Measurements from ENCODE around the gene NAPSA. TPM values are rescaled to one million over a fixed set of nuclear protein-coding genes. Genes with fewer than 3 reads are reported as not detected.

Gene NAPSA
- polyA plus RNA-seq, 1 of the 3 experiments (the other 2 are of a cell fraction): 0.43 TPM

DNA sequence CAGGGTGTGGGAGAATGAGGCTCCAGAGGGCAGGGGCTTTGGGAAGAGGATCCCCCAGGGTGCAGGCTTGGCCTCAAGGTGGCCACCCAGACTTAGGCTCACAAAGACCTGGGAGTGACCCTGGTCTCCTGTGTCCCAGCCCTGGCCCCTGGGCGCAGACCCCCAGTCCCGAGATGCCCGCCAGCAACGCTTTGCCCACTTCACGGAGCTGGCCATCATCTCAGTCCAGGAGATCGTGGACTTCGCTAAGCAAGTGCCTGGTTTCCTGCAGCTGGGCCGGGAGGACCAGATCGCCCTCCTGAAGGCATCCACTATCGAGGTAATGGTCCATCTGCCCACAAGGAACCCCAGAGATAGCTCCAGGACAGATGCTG is 13.4 kb upstream of the NAPSA start:
- H3F3A ChIP-seq (replicated peaks; ENCODE audit: insufficient read depth): peaks cover 29% of the 10 kb centered on the region
- peaks cover 6% of the 10 kb centered on the region for H3K79me2 ChIP-seq (ENCODE audit: insufficient read depth)
- POLR2A ChIA-PET: no interaction called here
- CTCF ChIA-PET: interaction anchor here (1.1 to 1.4 kb wide), 2 partner anchors 22 to 82 kb away, joined by 3 read pairs; no protein-coding TSS in a partner anchor
- H3K27ac ChIP-seq (ENCODE audit: low read depth in 2 of 2, low read length in 1 of 2): no peak overlapping the region
- no peaks in the 10 kb centered on the region for H3K27me3 ChIP-seq (ENCODE audit: insufficient read depth)
- H3K36me3 ChIP-seq (replicated peaks in 1 of 2; ENCODE audit: control insufficient read depth in 1 of 2, insufficient read depth in 2 of 2, low read length in 1 of 2): peaks cover 17 to 60% of the 10 kb centered on the region in 2 experiments
- peaks cover 17% of the 10 kb centered on the region for H4K20me1 ChIP-seq (ENCODE audit: insufficient read depth)
- peaks cover 0 to 6% of the 10 kb centered on the region in 2 experiments; a peak in 2 of 4 replicates for H3K4me1 ChIP-seq (ENCODE audit: control insufficient read depth in 1 of 2, insufficient read depth in 2 of 2, low read depth in 1 of 2, low read length in 1 of 2)
- no peak overlapping the region for H3K4me2 ChIP-seq
- no peaks in the 10 kb centered on the region for H3K9me2 ChIP-seq
- no peak overlapping the region for H2AFZ ChIP-seq (ENCODE audit: low read depth)
- DNase-seq: no peak
- TF ChIP-seq NFIC (IDR thresholded peaks at IDR 0.05; ENCODE audit: borderline replicate concordance): no peak
- TF ChIP-seq, protein P1, sequence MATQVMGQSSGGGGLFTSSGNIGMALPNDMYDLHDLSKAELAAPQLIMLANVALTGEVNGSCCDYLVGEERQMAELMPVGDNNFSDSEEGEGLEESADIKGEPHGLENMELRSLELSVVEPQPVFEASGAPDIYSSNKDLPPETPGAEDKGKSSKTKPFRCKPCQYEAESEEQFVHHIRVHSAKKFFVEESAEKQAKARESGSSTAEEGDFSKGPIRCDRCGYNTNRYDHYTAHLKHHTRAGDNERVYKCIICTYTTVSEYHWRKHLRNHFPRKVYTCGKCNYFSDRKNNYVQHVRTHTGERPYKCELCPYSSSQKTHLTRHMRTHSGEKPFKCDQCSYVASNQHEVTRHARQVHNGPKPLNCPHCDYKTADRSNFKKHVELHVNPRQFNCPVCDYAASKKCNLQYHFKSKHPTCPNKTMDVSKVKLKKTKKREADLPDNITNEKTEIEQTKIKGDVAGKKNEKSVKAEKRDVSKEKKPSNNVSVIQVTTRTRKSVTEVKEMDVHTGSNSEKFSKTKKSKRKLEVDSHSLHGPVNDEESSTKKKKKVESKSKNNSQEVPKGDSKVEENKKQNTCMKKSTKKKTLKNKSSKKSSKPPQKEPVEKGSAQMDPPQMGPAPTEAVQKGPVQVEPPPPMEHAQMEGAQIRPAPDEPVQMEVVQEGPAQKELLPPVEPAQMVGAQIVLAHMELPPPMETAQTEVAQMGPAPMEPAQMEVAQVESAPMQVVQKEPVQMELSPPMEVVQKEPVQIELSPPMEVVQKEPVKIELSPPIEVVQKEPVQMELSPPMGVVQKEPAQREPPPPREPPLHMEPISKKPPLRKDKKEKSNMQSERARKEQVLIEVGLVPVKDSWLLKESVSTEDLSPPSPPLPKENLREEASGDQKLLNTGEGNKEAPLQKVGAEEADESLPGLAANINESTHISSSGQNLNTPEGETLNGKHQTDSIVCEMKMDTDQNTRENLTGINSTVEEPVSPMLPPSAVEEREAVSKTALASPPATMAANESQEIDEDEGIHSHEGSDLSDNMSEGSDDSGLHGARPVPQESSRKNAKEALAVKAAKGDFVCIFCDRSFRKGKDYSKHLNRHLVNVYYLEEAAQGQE (IDR thresholded peaks at IDR 0.05; ENCODE audit: low read depth, low read length): no peak
- TF ChIP-seq, protein P2, sequence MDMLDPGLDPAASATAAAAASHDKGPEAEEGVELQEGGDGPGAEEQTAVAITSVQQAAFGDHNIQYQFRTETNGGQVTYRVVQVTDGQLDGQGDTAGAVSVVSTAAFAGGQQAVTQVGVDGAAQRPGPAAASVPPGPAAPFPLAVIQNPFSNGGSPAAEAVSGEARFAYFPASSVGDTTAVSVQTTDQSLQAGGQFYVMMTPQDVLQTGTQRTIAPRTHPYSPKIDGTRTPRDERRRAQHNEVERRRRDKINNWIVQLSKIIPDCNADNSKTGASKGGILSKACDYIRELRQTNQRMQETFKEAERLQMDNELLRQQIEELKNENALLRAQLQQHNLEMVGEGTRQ (IDR thresholded peaks at IDR 0.05; ENCODE audit: borderline replicate concordance, low read depth, low read length): no peak
- TF ChIP-seq, protein P3, sequence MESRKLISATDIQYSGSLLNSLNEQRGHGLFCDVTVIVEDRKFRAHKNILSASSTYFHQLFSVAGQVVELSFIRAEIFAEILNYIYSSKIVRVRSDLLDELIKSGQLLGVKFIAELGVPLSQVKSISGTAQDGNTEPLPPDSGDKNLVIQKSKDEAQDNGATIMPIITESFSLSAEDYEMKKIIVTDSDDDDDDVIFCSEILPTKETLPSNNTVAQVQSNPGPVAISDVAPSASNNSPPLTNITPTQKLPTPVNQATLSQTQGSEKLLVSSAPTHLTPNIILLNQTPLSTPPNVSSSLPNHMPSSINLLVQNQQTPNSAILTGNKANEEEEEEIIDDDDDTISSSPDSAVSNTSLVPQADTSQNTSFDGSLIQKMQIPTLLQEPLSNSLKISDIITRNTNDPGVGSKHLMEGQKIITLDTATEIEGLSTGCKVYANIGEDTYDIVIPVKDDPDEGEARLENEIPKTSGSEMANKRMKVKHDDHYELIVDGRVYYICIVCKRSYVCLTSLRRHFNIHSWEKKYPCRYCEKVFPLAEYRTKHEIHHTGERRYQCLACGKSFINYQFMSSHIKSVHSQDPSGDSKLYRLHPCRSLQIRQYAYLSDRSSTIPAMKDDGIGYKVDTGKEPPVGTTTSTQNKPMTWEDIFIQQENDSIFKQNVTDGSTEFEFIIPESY (IDR thresholded peaks at IDR 0.05; ENCODE audit: borderline replicate concordance, low read depth): no peak
- TF ChIP-seq RAD21 (IDR thresholded peaks at IDR 0.05; ENCODE audit: low read length): no peak
- TF ChIP-seq FOSL2 (IDR thresholded peaks at IDR 0.05; ENCODE audit: borderline replicate concordance, low read depth): no peak
- TF ChIP-seq, protein P4, sequence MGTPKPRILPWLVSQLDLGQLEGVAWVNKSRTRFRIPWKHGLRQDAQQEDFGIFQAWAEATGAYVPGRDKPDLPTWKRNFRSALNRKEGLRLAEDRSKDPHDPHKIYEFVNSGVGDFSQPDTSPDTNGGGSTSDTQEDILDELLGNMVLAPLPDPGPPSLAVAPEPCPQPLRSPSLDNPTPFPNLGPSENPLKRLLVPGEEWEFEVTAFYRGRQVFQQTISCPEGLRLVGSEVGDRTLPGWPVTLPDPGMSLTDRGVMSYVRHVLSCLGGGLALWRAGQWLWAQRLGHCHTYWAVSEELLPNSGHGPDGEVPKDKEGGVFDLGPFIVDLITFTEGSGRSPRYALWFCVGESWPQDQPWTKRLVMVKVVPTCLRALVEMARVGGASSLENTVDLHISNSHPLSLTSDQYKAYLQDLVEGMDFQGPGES (IDR thresholded peaks at IDR 0.05; ENCODE audit: low read depth, low read length): no peak
- TF ChIP-seq FOXJ3 (CRISPR knock-in tag; IDR thresholded peaks at IDR 0.05): no peak
- no peak for TF ChIP-seq MEF2A (IDR thresholded peaks at IDR 0.05; ENCODE audit: borderline replicate concordance, low read depth)
- no peak for TF ChIP-seq RCOR1 (IDR thresholded peaks at IDR 0.05; ENCODE audit: low read length)
- TF ChIP-seq, protein P5, sequence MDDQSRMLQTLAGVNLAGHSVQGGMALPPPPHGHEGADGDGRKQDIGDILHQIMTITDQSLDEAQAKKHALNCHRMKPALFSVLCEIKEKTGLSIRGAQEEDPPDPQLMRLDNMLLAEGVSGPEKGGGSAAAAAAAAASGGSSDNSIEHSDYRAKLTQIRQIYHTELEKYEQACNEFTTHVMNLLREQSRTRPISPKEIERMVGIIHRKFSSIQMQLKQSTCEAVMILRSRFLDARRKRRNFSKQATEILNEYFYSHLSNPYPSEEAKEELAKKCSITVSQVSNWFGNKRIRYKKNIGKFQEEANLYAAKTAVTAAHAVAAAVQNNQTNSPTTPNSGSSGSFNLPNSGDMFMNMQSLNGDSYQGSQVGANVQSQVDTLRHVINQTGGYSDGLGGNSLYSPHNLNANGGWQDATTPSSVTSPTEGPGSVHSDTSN (IDR thresholded peaks at IDR 0.05): no peak
- TF ChIP-seq TEAD4 (IDR thresholded peaks at IDR 0.05; ENCODE audit: borderline replicate concordance, insufficient read depth): no peak
- TF ChIP-seq SIN3A (IDR thresholded peaks at IDR 0.05; ENCODE audit: borderline replicate concordance, low read depth, low read length): no peak
- H3K4me3 ChIP-seq (ENCODE audit: low read depth in 2 of 2, low read length in 1 of 2): no peak overlapping the region
- H3K9ac ChIP-seq: no peak overlapping the region
- H3K9me3 ChIP-seq: no peaks in the 10 kb centered on the region
- WGBS (ENCODE audit: low lambda C conversion rate): 81% methylated on average over 4 of the region's 10 CpGs
